HG03064 (cell line): ENCODE results near the gene SPTSSA.
"Not testable (repeated sequence)": the region's sequence is repeated elsewhere in the genome, so short reads cannot be mapped to it uniquely, and the experiment has no call there.

Source experiments
- ATAC-seq: cut with Tn5 transposase; IDR thresholded peaks from one replicate; pipeline ENCODE4 v1.9.1; 2021; ENCODE audit warnings: low read depth; ENCODE audit not compliant: unreplicated experiment

SPTSSA gene

GRCh38 chr14:34436118-34436905 lies 25.7 kb downstream of the SPTSSA start:
- no peak for ATAC-seq

GRCh38 chr14:34433957-34434356 lies 28.1 kb downstream of the SPTSSA start:
- no peak for ATAC-seq

GRCh38 chr14:34428102-34428466 lies 34.0 kb downstream of the SPTSSA start:
- not testable (repeated sequence) for ATAC-seq

- ATAC-seq: no peak
Observed at GRCh38 chr14:34426313-34427295, 35.4 kb downstream of the SPTSSA start.

GRCh38 chr14:34425095-34425851 lies 36.8 kb downstream of the SPTSSA start:
- no peak for ATAC-seq

GRCh38 chr14:34424488-34424887 lies 37.6 kb downstream of the SPTSSA start:
- no peak for ATAC-seq

GRCh38 chr14:34423445-34423844 lies 38.6 kb downstream of the SPTSSA start:
- no peak for ATAC-seq

GRCh38 chr14:34420547-34421150 lies 41.4 kb downstream of the SPTSSA start:
- no peak for ATAC-seq

GRCh38 chr14:34409721-34410120 lies 52.3 kb downstream of the SPTSSA start:
- ATAC-seq: no peak

- ATAC-seq: no peak
Observed at GRCh38 chr14:34407951-34408350, 54.1 kb downstream of the SPTSSA start.

GRCh38 chr14:34404416-34404815 lies 57.6 kb downstream of the SPTSSA start:
- no peak for ATAC-seq

GRCh38 chr14:34403646-34404045 lies 58.4 kb downstream of the SPTSSA start:
- no peak for ATAC-seq

GRCh38 chr14:34398024-34398423 lies 64.0 kb downstream of the SPTSSA start:
- no peak for ATAC-seq

- no peak for ATAC-seq
Observed at GRCh38 chr14:34387974-34388516, 74.0 kb downstream of the SPTSSA start.

- no peak for ATAC-seq
Observed at GRCh38 chr14:34386865-34387485, 75.1 kb downstream of the SPTSSA start.

- ATAC-seq: not testable (repeated sequence)
Observed at GRCh38 chr14:34385881-34386280, 76.2 kb downstream of the SPTSSA start.

- no peak for ATAC-seq
Observed at GRCh38 chr14:34383839-34384238, 78.2 kb downstream of the SPTSSA start.
